ENCODE data around the gene IGFLR1. TPM values are rescaled to one million over a fixed set of nuclear protein-coding genes. Genes with fewer than 3 reads are reported as not detected.

IGFLR1 gene
- total and polyA plus RNA-seq, 8 donors: 3.6 to 36.8 (median 9.4) TPM

DNA sequence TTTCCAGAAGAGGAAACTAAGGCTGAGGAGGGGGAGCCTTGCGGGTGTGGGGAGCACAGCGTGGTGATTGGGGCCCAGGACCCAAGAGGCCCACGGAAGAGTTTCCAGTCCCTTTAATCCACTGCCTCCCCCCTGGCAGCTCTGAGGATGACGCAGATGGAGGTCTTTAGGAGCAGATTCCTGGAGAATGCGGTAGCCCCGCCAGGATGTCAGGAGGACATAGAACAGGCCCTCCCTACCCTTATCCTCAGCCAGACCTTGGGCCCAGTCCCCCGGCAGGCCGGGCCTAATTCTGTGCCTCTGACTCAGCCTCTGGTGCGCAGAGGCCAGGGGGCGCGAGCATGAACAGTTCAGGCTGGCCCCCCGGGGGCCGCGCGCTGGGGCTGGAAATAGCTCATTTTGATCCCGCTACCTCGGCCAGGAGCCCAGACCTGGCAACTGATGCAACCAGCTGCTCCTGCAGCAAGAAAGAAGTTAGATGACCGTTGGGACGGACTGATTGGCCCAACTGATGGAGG is 15.0 kb upstream of the IGFLR1 start:
- Histone ChIP-seq H3K27me3 (peaks cover 0 to 16% (median 0%) of the 10 kb centered on the region in 3 donors), H3K27ac (peak overlapping the region; percentile 72 to 99 (median 98)), H3K4me3 (peak overlapping the region; percentile 74 to 90 (median 86)), H3K4me1 (peaks cover 40 to 62% (median 49%) of the 10 kb centered on the region in 4 donors), H3K36me3 (peaks cover 19 to 47% (median 37%) of the 10 kb centered on the region in 4 donors), H3K9me3 (no peaks in the 10 kb centered on the region)
- intact Hi-C loops (cut with DNase I; ENCODE audit: low total_unique reads): no loop called here
- no peak for TF ChIP-seq CTCF (IDR thresholded peaks at IDR 0.05)
- TF ChIP-seq POLR2A (IDR thresholded peaks at IDR 0.05): peak in 1 of 4 donors; percentile 10
- TF ChIP-seq POLR2AphosphoS5 (IDR thresholded peaks at IDR 0.05): peak; percentile 74 to 94 (median 79)
- TF ChIP-seq EP300 (IDR thresholded peaks at IDR 0.05): peak; percentile 93
- DNase-seq: peak; percentile 49 to 96
- WGBS, 5 donors: 7 to 12% (median 9%) methylated on average over 14 to 19 of the region's 19 CpGs

DNA sequence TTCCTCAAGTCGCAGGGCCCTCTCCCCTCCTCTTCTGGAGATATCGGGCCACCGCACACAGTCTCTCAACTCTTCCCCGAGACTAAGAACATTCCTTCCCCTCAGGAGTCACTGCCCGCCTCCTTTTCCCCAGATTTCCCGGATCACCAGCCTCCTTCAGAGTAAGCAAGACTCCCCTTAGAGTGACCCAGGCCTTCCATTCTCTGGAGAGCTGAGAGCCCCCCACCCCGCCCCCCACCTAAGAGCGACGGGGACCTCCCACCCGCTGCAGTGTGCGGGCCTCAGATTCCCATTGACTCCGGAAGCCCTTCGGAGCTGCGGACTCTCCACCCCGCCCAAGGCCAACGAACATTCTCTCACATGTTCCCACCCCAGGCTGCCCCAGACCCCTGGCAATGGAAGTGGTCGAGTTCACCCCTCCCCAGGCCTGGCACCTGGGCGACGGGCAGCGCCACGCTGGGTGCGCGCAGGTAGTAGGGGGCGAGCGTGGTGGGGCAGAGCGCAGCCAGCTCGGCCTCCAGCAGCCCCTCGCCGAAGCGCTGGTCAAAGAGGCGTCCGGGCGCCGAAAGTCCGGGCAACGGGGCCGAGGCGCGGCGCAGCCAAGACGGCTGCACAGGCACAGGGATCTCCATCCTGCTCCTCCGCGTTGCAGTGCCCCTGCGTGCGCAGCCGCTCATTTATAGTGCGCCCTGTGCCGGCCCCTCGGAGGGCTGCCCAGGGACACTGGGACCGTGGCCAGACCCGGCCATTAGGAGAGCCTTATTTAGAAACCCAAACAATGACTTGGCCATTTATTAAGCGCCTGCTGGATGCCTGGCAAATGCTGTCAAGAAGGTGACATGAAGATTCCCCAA is 14.4 kb upstream of the IGFLR1 start, which contains the start of gene HSPB6:
Gene HSPB6, minus strand, starts transcription at position 653 of the 854 bp plus-strand sequence. Its CDS starts 21 bp downstream, at position 632.
- H3K4me1 ChIP-seq: peaks cover 40 to 62% (median 49%) of the 10 kb centered on the region in 4 donors
- TF ChIP-seq POLR2AphosphoS5 (IDR thresholded peaks at IDR 0.05) (peak; percentile 86 to 94 (median 90)), EP300 (IDR thresholded peaks at IDR 0.05) (no peak), POLR2A (IDR thresholded peaks at IDR 0.05) (peak in 1 of 4 donors; percentile 21)
- 6 to 13% (median 9%) methylated on average over 12 to 52 of the region's 52 CpGs for WGBS, 5 donors

DNA sequence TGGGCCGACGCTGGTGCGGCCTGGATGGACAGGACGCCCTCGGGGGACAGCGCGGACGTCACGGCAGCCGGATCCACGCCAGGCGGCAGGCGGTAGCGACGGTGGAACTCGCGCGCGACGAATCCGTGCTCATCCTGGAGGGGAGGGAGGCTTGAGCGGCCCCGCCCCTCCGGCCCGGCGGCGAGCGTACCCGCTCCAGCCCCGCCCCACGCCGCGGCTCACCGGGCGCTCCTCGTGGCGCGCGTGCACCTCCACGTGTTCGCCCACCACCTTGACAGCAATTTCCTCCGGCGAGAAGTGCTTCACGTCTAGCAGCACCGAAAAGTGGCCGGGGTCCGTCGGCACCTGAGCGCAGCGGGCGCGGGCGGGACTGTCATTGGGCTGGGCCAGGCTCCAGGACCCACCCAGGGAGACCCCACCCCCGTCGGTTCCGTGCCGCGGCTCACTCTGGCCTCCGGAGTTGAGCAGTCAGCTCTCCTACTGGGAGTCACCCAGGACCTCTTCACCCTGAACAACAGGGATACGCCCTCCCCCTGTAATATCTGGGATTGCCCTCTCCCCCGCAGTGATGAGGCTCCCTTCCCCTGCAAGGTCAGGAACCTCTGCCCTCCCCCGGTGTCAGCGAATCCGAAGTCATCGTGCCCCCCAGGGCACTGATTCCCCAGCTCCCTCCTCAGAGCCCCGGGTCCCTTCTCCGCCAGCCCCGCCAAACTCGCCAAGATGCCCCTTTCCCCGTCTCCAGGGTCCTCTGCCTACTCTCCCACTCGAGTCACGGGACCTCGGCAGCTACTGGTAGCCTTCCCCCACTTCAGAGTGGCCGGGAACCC is 13.5 kb upstream of the IGFLR1 start:
- Histone ChIP-seq H3K36me3 (peaks cover 16 to 46% (median 34%) of the 10 kb centered on the region in 4 donors), H3K4me1 (peaks cover 37 to 60% (median 49%) of the 10 kb centered on the region in 4 donors), H3K27me3 (peaks cover 0 to 16% (median 0%) of the 10 kb centered on the region in 3 donors), H3K9me3 (no peaks in the 10 kb centered on the region), H3K4me3 (peak overlapping the region; percentile 74 to 90 (median 86)), H3K27ac (peak overlapping the region; percentile 72 to 99 (median 98))
- intact Hi-C loops (cut with DNase I; ENCODE audit: low total_unique reads): no loop called here
- DNase-seq: peak; percentile 60 to 91
- no peak for TF ChIP-seq CTCF (IDR thresholded peaks at IDR 0.05)
- TF ChIP-seq POLR2AphosphoS5 (IDR thresholded peaks at IDR 0.05): peak; percentile 45 to 67 (median 65)
- peak; percentile 5 for TF ChIP-seq EP300 (IDR thresholded peaks at IDR 0.05)
- peak in 1 of 4 donors; percentile 19 for TF ChIP-seq POLR2A (IDR thresholded peaks at IDR 0.05)
- 12 to 23% (median 17%) methylated on average over 28 to 74 of the region's 74 CpGs for WGBS, 5 donors

More for the DNA sequence above, 14.4 kb upstream of the IGFLR1 start, which contains the start of gene HSPB6:
- peak within 1 kb of the TSS; percentile 72 to 99 (median 98) for H3K27ac ChIP-seq
- no peaks in the 10 kb centered on the region for H3K9me3 ChIP-seq
- intact Hi-C loops (cut with DNase I; ENCODE audit: low total_unique reads): no loop called here
- peaks cover 16 to 47% (median 37%) of the 10 kb centered on the region in 4 donors for H3K36me3 ChIP-seq
- peak within 1 kb of the TSS; percentile 74 to 90 (median 86) for H3K4me3 ChIP-seq
- DNase-seq: peak; percentile 35 to 89
- H3K27me3 ChIP-seq: peaks cover 0 to 16% (median 0%) of the 10 kb centered on the region in 3 donors

DNA sequence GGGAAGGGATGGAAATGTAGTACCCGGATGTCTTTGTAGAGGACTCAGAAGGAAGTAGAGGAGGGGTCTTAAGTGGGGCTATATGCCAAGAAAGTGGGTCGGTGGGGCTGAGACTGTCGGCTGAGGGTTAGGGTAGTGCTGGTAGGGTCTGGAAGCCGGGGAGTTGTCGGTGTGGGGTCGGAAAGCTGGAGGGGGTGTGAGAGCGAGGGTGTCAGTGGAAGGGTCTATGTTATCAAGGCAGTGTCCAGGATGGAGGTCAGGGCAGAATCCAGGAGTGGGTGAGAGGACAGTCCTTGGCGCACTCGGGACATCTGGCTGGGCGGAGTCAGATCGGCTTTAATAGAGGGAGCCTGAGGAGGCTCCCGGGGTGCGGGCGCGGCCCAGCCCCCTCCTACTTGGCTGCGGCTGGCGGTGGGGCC is 12.9 kb upstream of the IGFLR1 start:
- Histone ChIP-seq H3K9me3 (no peaks in the 10 kb centered on the region), H3K36me3 (peaks cover 16 to 46% (median 32%) of the 10 kb centered on the region in 4 donors), H3K27ac (peak overlapping the region; percentile 43 to 99 (median 98)), H3K4me3 (peak overlapping the region; percentile 74 to 90 (median 86)), H3K4me1 (peaks cover 37 to 64% (median 50%) of the 10 kb centered on the region in 4 donors), H3K27me3 (peaks cover 0 to 16% (median 0%) of the 10 kb centered on the region in 3 donors)
- TF ChIP-seq EP300 (IDR thresholded peaks at IDR 0.05) (no peak), CTCF (IDR thresholded peaks at IDR 0.05) (no peak), POLR2AphosphoS5 (IDR thresholded peaks at IDR 0.05) (no peak)
- 31 to 44% (median 35%) methylated on average over 11 to 17 of the region's 17 CpGs for WGBS, 5 donors
- no peak for DNase-seq
- intact Hi-C loops (cut with DNase I; ENCODE audit: low total_unique reads): no loop called here
